NCI-H1436 treated with DMSO at 0.1 percent for 48 hours (cell line): ENCODE data around the gene TMEM209.
"Not testable (repeated sequence)": the region's sequence is repeated elsewhere in the genome, so short reads cannot be mapped to it uniquely, and the experiment has no call there.

Source experiments
- DNase-seq: peaks from one replicate; lab custom pipeline; 2025; lab: John Stamatoyannopoulos, UW

Gene TMEM209

DNA sequence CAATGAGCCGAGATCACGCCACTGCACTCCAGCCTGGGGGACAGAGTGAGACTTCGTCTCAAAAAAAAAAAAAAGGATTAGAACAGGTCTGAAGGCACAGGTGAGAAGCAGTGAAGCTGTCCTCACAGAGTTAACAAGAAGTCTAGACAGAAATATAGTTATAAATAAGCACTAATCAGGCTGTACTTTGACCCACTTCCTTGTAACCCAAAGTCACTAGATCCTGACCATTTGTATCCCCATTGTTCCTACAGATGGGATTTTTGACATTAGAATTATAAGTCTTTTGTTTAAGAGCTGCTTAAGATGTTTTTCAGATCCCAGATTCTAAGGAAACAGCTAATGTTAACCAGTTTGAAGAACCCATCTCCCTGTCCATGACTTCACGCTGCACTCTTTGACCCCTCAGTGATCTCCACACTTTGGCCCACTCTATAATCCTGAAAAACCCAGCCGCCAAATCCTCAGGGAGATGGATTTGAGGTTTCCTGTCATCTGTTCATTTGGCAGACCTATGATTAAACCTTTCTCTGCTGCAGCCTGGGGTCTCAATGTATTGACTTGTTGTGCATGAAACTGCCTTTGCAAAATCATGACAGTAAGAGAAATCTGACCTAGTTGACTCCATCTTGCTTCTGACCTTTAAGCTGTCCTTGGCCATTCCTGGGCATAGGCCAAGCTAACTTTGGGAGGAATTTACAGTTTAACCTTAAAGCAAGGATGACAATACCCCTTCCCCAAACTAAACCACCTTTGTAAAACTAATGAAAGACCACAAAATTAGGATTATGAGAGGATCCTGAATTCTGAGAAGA lies 13.8 kb upstream of the TMEM209 start:
- DNase-seq: no peak

GRCh38 chr7:130216750-130217149 lies 11.5 kb upstream of the TMEM209 start:
- no peak for DNase-seq

GRCh38 chr7:130216025-130216424 lies 10.8 kb upstream of the TMEM209 start:
- no peak for DNase-seq

DNA sequence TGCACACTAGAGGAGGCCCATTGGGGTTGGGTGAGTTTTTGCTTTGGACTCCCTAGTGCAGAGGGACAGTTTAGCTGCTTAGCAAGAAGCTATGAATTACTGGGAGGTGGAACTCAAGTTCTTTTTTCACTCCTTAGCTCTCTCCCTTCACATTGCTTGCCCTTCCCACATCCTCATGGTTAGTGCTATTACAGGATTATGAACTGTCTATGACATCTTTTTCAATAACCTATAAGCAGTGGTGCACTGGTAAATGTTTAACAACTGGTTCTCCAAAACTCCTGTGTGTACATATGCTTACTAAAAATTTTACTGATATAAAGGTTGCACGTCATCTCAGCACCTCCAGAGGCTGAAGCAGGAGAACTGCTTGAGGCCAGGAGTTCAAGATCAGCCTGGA lies 8.6 kb upstream of the TMEM209 start:
- no peak for DNase-seq

DNA sequence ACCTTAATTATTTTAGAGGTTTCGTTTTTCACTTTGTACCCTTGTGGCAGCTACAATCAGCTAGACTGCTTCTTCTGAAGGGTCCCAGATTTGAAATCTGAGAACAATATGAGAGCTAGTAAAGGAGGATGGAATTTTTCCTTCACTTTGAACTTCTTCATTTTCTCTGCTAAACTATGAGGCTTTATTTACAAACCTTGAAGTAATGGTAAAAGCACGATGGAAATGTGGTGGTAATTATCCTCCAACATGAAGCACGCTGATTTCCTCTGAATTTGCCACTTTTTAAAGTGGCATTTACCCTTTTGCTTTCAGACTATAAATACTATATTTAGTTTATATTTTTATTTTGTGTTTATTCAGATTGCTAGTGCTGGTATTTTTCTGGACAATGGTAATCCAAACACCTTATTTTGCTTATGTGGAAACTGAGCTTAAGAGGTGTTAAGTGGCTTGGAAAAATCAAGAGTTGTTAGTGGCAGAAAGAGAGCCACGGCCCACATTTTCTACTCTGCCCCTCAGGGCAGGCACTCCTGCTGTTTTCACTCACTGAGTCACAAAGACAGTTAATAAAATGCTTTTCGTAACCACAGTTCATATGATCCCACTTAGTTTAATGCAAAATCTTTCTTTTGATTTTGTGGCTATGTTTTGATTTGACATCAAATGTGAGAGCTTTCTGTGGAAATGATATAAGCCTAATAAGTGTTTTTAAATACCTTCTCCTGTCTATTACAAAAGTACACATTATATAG lies 5.2 kb upstream of the TMEM209 start:
- no peak for DNase-seq

DNA sequence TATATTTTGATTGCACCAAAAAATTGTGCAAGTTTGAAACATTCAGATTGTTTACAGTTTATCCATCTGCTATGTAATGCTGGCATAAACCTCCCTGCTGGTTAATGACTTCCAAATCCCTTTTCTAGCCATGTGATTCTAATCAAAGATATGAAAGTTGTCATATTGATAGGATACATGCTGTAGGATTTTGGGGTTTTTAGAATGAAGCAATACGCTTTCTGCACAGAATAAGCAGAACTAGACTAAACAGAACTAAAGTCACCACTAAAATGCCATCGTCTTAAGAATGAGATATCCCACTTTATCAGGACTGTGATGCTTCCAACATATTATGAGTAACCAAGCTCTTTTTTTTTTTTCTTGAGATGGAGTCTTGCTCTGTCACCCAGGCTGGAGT lies 3.3 kb upstream of the TMEM209 start:
- no peak for DNase-seq

- DNase-seq: no peak
These were observed 2.4 kb upstream of the TMEM209 start, which contains the start of gene SSMEM1 for GRCh38 chr7:130207642-130208041. TSS of gene SSMEM1 (plus strand) at chr7:130207860. CDS start at chr7:130207911, 51 bp downstream.

DNA sequence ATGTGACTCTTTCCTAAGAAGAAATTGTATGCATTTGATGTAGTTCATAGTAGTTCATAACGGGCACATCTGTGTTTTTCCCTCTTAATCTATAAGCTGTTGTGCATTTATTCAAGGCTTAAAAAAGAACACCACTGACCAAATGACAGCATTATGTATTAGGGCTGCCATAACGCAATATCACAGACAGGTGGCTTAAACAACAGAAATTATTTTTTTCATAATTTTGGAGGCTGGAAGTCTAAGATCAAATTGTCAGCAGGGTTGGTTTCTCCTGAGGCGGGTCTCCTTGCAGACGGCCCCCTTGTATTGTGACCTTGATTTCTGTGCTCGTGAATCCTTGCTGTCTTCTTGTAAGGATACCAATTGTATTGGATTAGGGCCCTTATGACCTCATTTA lies 1.8 kb upstream of the TMEM209 start:
- no peak for DNase-seq

DNA sequence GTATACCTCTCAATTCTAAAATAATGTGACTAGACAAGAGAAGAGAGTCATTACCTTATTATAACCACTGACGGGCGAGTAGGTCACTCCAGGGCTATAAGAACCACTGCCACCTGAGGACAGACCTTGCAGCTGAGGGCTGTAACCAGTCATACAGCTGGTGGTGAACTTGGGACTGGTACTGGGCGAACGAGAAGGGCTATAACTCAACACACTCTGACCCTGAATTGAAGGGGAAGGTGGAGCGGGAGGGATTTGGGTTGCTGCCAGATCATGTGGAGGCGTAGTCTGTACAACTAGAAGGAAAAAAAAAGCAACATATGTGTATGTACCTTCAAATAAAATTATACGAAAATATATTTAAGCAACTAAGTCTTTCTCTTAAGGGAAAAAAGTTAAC lies 3.4 kb downstream of the TMEM209 start:
- DNase-seq: no peak

- DNase-seq: no peak
These were observed 8.1 kb downstream of the TMEM209 start for GRCh38 chr7:130197094-130197493.

GRCh38 chr7:130196476-130196875 lies 8.7 kb downstream of the TMEM209 start:
- DNase-seq: no peak

DNA sequence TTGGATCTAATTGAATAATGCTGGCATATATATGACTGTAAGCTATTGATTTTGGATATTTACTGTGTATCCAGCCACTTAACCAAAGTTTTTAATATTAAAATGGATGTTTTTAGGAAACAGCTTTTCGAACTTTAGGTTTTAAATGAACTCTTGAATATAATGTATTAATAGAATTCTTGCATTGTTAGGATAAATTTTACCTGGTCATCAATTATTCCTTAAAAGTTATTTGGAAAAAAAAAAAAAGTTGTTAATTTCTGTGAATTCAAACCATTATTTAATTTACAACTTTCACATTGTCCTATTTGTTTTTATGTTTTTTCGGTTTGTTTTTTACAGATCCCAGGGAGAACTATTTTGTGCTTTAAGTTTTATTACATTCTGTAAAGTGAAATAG lies 9.8 kb downstream of the TMEM209 start:
- no peak for DNase-seq

- no peak for DNase-seq
These were observed 13.4 kb downstream of the TMEM209 start for GRCh38 chr7:130191791-130192190.

GRCh38 chr7:130189343-130189742 lies 15.9 kb downstream of the TMEM209 start:
- no peak for DNase-seq

DNA sequence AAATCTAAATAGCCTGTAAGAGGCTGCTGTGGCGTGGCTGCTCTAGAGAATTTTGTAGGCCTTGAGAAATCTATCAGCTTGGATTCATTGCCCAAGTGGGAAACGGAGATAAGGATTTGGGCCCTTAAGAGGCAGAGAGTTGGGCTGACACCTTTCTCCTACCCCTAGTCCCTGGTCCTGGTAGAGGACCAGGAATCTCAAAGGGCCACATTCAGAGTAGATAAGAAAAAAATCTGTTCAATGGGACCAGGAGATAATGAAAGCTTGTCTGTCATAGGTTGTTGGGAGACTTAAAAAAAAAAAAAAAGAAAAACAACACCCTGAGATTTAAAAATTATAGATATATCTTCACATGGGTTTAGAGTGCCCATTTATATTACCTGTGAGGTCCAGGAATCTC lies 17.8 kb downstream of the TMEM209 start:
- DNase-seq: no peak

DNA sequence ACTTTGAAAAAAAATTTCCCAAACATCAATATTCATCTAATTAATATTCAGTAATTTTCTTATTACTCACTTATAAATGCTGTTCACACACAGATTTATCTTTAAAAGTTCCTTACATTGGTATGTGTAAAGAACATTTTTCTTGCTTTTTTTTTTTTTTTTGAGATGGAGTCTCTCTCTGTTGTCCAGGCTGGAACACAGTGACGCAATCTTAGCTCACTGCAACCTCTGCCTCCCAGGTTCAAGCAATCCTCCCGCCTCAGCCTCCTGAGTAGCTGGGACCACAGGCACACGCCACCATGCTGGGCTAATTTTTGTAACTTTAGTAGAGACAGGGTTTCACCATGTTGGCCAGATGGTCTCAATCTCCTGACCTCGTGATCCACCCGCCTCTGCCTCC lies 20.9 kb downstream of the TMEM209 start:
- DNase-seq: not testable (repeated sequence)

DNA sequence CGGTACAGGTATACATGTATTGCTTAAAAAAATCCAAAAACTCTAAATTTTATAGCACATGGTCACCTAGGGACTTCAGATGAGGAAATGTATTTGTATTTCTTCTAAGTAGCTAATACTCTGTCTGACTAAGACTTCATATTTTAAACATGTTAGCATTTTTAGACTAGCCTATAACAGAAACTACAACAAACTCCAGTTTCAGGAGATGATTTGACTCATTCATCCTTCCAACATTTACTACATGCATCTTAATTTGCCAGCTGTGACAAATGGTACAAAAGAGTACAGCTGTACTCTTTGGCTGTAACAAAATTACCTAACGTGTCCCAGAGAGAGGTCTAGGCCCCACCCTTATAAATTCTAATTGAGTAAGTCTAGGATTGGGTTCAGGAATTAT lies 22.2 kb downstream of the TMEM209 start:
- DNase-seq: no peak

DNA sequence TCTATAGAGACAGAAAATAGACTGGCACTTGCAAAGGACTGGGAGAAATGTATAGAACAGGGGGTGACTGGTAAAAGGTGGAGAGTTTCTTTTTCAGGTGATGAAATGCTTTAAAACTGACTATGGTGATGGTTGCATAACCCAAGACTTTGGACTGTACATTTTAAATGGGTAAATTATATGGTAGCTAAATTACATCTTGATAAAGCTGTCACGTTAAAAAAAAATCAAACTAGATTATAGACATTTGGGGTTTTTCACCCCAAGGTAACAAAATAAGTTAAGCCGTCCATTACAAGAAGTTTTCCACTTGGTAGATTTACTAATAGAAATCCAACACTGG lies 24.0 kb downstream of the TMEM209 start:
- DNase-seq: no peak

- no peak for DNase-seq
These were observed 24.5 kb downstream of the TMEM209 start for GRCh38 chr7:130180571-130181262.

DNA sequence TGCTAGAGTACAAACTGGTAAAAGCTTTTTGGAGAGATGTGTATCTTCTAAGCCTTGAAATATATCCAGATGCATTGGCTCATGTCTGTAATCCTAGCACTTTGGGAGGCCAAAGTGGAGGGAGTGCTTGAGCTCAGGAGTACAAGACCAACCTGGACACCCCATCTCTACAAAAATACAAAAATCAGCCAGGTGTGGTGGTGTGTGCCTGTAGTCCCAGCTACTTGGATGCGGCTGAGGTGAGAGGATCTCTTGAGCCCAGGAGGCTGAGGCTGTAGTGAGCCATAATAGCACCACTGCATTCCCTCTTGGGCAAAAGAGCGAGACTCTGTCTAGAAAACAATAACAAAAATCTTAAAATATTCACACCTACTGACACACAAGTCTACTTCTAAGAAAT lies 25.6 kb downstream of the TMEM209 start:
- no peak for DNase-seq

- DNase-seq: no peak
These were observed 27.0 kb downstream of the TMEM209 start for GRCh38 chr7:130178251-130178650.

GRCh38 chr7:130174237-130174959 lies 30.8 kb downstream of the TMEM209 start:
- no peak for DNase-seq
